GM19324 (cell line): ENCODE results near the gene JPH4.
"Not testable (repeated sequence)": the region's sequence is repeated elsewhere in the genome, so short reads cannot be mapped to it uniquely, and the experiment has no call there.

Experiments used
- ATAC-seq: cut with Tn5 transposase; IDR thresholded peaks from one replicate; pipeline ENCODE4 v1.9.1; 2021; ENCODE audit warnings: mild to moderate bottlenecking, moderate library complexity; ENCODE audit not compliant: unreplicated experiment, low FRiP score

The JPH4 gene

GRCh38 chr14:23609411-23610089 lies 31.0 kb upstream of the JPH4 start:
- ATAC-seq = not testable (repeated sequence)

GRCh38 chr14:23609001-23609400 lies 30.4 kb upstream of the JPH4 start:
- no peak for ATAC-seq

- no peak for ATAC-seq
Measured at GRCh38 chr14:23608454-23608853, 29.9 kb upstream of the JPH4 start.

GRCh38 chr14:23605931-23606585 lies 27.5 kb upstream of the JPH4 start:
- peak; percentile 56 for ATAC-seq

GRCh38 chr14:23604675-23605170 lies 26.1 kb upstream of the JPH4 start:
- no peak for ATAC-seq

- no peak for ATAC-seq
Measured at GRCh38 chr14:23604148-23604547, 25.6 kb upstream of the JPH4 start.

GRCh38 chr14:23603103-23603502 lies 24.5 kb upstream of the JPH4 start:
- no peak for ATAC-seq

DNA sequence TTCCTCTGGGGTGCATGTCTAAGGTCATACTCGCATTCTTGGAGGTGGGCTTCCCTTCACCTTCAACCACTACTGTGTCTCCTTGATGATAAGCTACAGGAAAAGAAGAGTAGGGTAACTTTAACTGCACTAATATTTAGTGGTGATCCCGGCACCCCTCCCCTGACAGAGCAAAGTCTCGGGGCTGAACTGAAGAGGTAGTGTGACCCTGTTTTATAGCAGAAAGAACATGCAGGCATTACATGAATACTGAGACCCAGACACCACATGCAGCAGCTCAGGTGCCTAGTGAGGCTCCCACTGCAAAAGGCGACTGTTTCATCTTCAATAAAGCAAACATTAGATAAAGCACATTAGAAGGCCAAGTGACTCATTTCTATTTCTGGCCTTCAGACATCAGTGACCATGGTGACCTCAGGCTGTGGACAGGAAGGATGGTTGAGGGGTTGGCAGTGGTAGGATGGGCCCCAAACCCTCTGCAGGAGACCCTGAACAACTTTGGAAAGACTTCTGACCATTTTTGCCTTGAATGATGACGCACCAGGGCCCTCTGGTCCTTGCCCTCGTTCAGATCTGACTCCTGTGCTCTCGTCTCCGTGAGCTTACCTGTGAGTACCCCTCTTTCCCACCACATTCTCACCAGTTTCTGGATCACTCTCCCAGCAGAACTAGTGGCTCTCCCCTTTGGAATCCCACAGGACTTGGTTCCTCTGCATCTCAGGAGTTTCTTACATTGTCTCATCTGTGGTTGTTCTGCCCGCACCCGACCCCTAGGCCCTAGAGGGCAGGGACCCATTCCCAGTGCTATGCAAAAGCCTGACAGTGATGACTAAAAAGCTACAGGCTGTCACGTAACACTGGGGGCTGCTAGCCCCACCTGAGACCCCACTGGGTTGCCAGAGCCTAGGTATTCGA lies 23.8 kb upstream of the JPH4 start:
- no peak for ATAC-seq

- no peak for ATAC-seq
Measured at GRCh38 chr14:23601845-23602180, 23.2 kb upstream of the JPH4 start.

- no peak for ATAC-seq
Measured at GRCh38 chr14:23601424-23601823, 22.8 kb upstream of the JPH4 start.

DNA sequence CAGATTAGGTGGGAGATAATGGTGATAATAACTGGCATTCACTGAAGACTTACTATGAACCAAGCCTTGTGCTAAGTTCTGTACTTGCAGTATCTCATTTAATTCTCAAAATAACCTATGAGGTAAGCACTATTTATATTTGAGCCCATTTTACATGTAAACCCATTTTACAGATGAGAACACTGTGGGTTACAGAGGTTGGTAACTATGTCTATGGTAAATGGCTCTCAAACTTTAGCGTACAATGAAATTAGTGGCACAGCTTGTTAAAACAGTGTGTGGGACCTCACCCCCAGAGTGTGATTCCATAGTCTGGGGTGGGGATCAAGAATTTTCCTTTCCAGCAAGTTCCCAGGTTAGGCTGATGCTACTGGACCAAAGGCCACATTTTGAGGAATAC lies 22.2 kb upstream of the JPH4 start:
- no peak for ATAC-seq

GRCh38 chr14:23600322-23600707 lies 21.7 kb upstream of the JPH4 start:
- no peak for ATAC-seq

DNA sequence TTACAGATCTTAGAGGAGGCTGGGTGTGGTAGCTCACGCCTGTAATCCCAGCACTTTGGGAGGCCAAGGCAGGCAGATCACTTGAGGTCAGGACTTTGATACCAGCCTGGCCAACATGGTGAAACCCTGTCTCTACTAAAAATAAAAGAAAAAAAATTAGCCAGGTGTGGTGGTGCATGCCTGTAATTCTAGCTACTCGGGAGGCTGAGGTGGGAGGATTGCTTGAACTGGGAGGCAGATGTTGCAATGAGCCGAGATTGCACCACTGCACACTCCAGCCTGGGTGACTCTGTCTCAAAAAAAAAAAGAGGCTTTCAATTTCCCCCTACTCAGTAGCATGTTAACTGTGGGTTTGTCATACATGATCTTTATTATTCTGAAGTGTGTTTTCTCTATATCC lies 15.6 kb upstream of the JPH4 start:
- not testable (repeated sequence) for ATAC-seq

GRCh38 chr14:23590198-23590597 lies 11.6 kb upstream of the JPH4 start:
- ATAC-seq = no peak

DNA sequence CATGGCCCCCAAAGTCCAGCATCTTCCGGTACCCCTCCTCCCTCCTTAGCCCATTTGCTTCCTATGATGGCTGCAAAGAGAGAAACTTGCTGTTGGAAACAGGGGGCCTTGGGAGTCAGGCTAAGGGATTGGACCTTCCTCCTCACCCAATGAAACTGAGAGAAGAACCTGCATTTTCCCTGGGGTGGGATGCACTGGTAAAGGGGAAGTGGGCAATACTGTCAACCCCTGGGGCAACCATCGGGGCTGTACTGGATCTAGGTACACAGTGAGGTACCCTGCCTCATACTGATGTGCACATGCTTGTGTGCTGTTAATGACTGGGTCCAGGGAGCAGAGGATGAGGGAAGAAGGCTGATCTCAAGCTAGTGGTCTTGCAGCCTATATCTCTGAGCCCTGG lies 11.0 kb upstream of the JPH4 start:
- peak; percentile 15 for ATAC-seq

GRCh38 chr14:23588884-23589598 lies 10.5 kb upstream of the JPH4 start:
- ATAC-seq = peak; percentile 84

DNA sequence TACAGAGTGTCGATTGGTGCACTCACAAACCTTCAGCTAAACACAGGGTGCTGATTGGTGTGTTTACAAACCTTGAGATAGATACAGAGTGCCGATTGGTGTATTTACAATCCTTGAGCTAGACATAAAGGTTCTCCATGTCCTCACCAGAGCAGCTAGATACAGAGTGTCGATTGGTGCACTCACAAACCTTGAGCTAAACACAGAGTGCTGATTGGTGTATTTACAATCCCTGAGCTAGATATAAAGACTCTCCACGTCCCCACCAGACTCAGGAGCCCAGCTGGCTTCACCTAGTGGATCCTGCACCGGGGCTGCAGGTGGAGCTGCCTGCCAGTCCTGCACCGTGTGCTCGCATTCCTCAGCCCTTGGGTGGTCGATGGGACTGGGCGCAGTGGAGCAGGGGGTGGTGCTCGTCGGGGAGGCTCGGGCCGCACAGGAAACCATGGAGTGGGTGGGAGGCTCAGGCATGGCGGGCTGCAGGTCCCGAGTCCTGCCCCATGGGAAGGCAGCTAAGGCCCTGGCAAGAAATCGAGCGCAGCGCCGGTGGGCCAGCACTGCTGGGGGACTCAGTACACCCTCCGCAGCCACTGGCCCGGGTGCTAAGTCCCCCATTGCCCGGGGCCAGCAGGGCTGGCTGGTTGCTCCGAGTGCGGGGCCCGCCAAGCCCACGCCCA lies 6.1 kb upstream of the JPH4 start:
- not testable (repeated sequence) for ATAC-seq

DNA sequence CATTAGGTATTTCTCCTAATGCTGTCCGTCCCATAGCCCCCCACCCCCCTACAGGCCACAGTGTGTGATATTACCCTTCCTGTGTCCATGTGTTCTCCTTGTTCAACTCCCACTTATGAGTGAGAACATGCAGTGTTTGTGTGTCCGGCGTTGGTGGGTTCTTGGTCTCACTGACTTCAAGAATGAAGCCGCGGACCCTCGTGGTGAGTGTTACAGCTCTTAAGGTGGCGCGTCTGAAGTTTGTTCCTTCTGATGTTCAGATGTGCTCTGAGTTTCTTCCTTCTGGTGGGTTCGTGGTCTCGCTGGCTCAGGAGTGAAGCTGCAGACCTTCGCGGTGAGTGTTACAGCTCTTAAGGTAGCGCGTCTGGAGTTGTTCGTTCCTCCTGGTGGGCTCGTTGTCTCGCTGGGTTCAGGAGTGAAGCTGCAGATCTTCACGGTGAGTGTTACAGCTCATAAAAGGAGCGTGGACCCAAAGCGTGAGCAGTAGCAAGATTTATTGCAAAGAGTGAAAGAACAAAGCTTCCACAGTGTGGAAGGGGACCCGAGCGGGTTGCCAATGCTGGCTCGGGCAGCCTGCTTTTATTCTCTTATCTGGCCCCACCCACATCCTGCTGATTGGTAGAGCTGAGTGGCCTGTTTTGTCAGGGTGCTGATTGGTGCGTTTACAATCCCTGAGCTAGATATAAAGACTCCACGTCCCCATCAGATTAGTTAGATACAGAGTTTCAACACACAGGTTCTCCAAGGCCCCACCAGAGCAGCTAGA lies 5.4 kb upstream of the JPH4 start:
- ATAC-seq = not testable (repeated sequence)
